Activated naive CD8-positive, alpha-beta T cell (primary cell): ENCODE results near the gene TYSND1.
"Not testable (repeated sequence)": the region's sequence is repeated elsewhere in the genome, so short reads cannot be mapped to it uniquely, and the experiment has no call there.

Experiments used
- H3K27ac Mint-ChIP-seq: one replicate; pipeline ENCODE4 v1.8.0; 2021; ENCODE audit warnings: mixed read lengths
- H3K27me3 Mint-ChIP-seq: one replicate; pipeline ENCODE4 v1.8.0; 2021; ENCODE audit warnings: mixed read lengths
- H3K36me3 Mint-ChIP-seq: one replicate; pipeline ENCODE4 v1.8.0; 2021; ENCODE audit warnings: mixed read lengths
- H3K4me1 Mint-ChIP-seq: one replicate; pipeline ENCODE4 v1.8.0; 2021; ENCODE audit warnings: low read depth, mixed read lengths
- H3K4me3 Mint-ChIP-seq: one replicate; pipeline ENCODE4 v1.8.0; 2021; ENCODE audit warnings: mild to moderate bottlenecking, mixed read lengths
- H3K9me3 Mint-ChIP-seq: one replicate; pipeline ENCODE4 v1.8.0; 2021; ENCODE audit warnings: low read depth, mixed read lengths

The TYSND1 gene

GRCh38 chr10:70115948-70116682, 30.4 kb downstream of the TYSND1 start:
- no peak overlapping the region for H3K27ac Mint-ChIP-seq
- H3K9me3 Mint-ChIP-seq, result no peaks in the 10 kb centered on the region
- H3K4me3 Mint-ChIP-seq, result no peak overlapping the region

GRCh38 chr10:70114902-70115301, 31.6 kb downstream of the TYSND1 start:
- Mint-ChIP-seq H3K4me3 (no peak overlapping the region), H3K9me3 (no peaks in the 10 kb centered on the region), H3K36me3 (peaks cover 5% of the 10 kb centered on the region), H3K27ac (no peak overlapping the region), H3K4me1 (peaks cover 7% of the 10 kb centered on the region), H3K27me3 (no peaks in the 10 kb centered on the region)

More at GRCh38 chr10:70115948-70116682, 30.4 kb downstream of the TYSND1 start:
- Mint-ChIP-seq H3K27me3 (no peaks in the 10 kb centered on the region), H3K4me1 (peaks cover 7% of the 10 kb centered on the region), H3K36me3 (peaks cover 5% of the 10 kb centered on the region)

- H3K9me3 Mint-ChIP-seq, result no peaks in the 10 kb centered on the region
- H3K36me3 Mint-ChIP-seq, result peaks cover 4% of the 10 kb centered on the region
- H3K27ac Mint-ChIP-seq, result no peak overlapping the region
Measured at GRCh38 chr10:70112071-70112470, 34.4 kb downstream of the TYSND1 start.

GRCh38 chr10:70111496-70111895, 35.0 kb downstream of the TYSND1 start:
- peaks cover 4% of the 10 kb centered on the region for H3K36me3 Mint-ChIP-seq
- peak overlapping the region; percentile 50 for H3K27ac Mint-ChIP-seq
- no peaks in the 10 kb centered on the region for H3K27me3 Mint-ChIP-seq
- no peak overlapping the region for H3K4me3 Mint-ChIP-seq
- H3K9me3 Mint-ChIP-seq, result no peaks in the 10 kb centered on the region
- peaks cover 7% of the 10 kb centered on the region for H3K4me1 Mint-ChIP-seq

More at GRCh38 chr10:70112071-70112470, 34.4 kb downstream of the TYSND1 start:
- no peaks in the 10 kb centered on the region for H3K27me3 Mint-ChIP-seq
- no peak overlapping the region for H3K4me3 Mint-ChIP-seq
- H3K4me1 Mint-ChIP-seq, result peaks cover 7% of the 10 kb centered on the region

GRCh38 chr10:70109064-70109729, 37.3 kb downstream of the TYSND1 start:
- H3K36me3 Mint-ChIP-seq, result peaks cover 4% of the 10 kb centered on the region
- no peaks in the 10 kb centered on the region for H3K4me1 Mint-ChIP-seq
- H3K27me3 Mint-ChIP-seq, result no peaks in the 10 kb centered on the region
- H3K4me3 Mint-ChIP-seq, result no peak overlapping the region
- no peak overlapping the region for H3K27ac Mint-ChIP-seq
- H3K9me3 Mint-ChIP-seq, result no peaks in the 10 kb centered on the region

GRCh38 chr10:70106958-70107791, 39.3 kb downstream of the TYSND1 start:
- no peaks in the 10 kb centered on the region for H3K9me3 Mint-ChIP-seq
- no peaks in the 10 kb centered on the region for H3K4me1 Mint-ChIP-seq
- H3K36me3 Mint-ChIP-seq, result peaks cover 2% of the 10 kb centered on the region
- H3K27me3 Mint-ChIP-seq, result no peaks in the 10 kb centered on the region
- H3K27ac Mint-ChIP-seq, result no peak overlapping the region
- no peak overlapping the region for H3K4me3 Mint-ChIP-seq

GRCh38 chr10:70101668-70102067, 44.8 kb downstream of the TYSND1 start:
- no peaks in the 10 kb centered on the region for H3K27me3 Mint-ChIP-seq
- H3K36me3 Mint-ChIP-seq, result peaks cover 16% of the 10 kb centered on the region
- H3K27ac Mint-ChIP-seq, result no peak overlapping the region

GRCh38 chr10:70101068-70101562, 45.4 kb downstream of the TYSND1 start:
- H3K36me3 Mint-ChIP-seq, result peaks cover 18% of the 10 kb centered on the region
- H3K4me3 Mint-ChIP-seq, H3K27ac Mint-ChIP-seq, H3K9me3 Mint-ChIP-seq, H3K27me3 Mint-ChIP-seq: not testable (repeated sequence)
- H3K4me1 Mint-ChIP-seq, result peaks cover 13% of the 10 kb centered on the region

More at GRCh38 chr10:70101668-70102067, 44.8 kb downstream of the TYSND1 start:
- Mint-ChIP-seq H3K4me3 (no peak overlapping the region), H3K9me3 (no peaks in the 10 kb centered on the region), H3K4me1 (peaks cover 9% of the 10 kb centered on the region)

GRCh38 chr10:70098271-70098670, 48.2 kb downstream of the TYSND1 start:
- Mint-ChIP-seq H3K9me3 (no peaks in the 10 kb centered on the region), H3K36me3 (peaks cover 22% of the 10 kb centered on the region), H3K4me1 (peaks cover 38% of the 10 kb centered on the region), H3K27me3 (no peaks in the 10 kb centered on the region), H3K4me3 (no peak overlapping the region), H3K27ac (no peak overlapping the region)

GRCh38 chr10:70097459-70097858, 49.0 kb downstream of the TYSND1 start:
- H3K4me1 Mint-ChIP-seq, result peaks cover 46% of the 10 kb centered on the region
- H3K9me3 Mint-ChIP-seq, result no peaks in the 10 kb centered on the region
- H3K36me3 Mint-ChIP-seq, result peaks cover 22% of the 10 kb centered on the region

GRCh38 chr10:70096705-70097420, 49.6 kb downstream of the TYSND1 start:
- peaks cover 21% of the 10 kb centered on the region for H3K36me3 Mint-ChIP-seq
- no peak overlapping the region for H3K27ac Mint-ChIP-seq
- no peaks in the 10 kb centered on the region for H3K27me3 Mint-ChIP-seq

More at GRCh38 chr10:70097459-70097858, 49.0 kb downstream of the TYSND1 start:
- no peak overlapping the region for H3K4me3 Mint-ChIP-seq
- no peak overlapping the region for H3K27ac Mint-ChIP-seq
- H3K27me3 Mint-ChIP-seq, result no peaks in the 10 kb centered on the region

GRCh38 chr10:70096016-70096704, 50.3 kb downstream of the TYSND1 start:
- Mint-ChIP-seq H3K9me3 (no peaks in the 10 kb centered on the region), H3K27ac (peak overlapping the region; percentile 5), H3K4me1 (peaks cover 58% of the 10 kb centered on the region), H3K4me3 (no peak overlapping the region), H3K36me3 (peaks cover 16% of the 10 kb centered on the region), H3K27me3 (no peaks in the 10 kb centered on the region)

More at GRCh38 chr10:70096705-70097420, 49.6 kb downstream of the TYSND1 start:
- no peak overlapping the region for H3K4me3 Mint-ChIP-seq
- no peaks in the 10 kb centered on the region for H3K9me3 Mint-ChIP-seq
- H3K4me1 Mint-ChIP-seq, result peaks cover 52% of the 10 kb centered on the region

- peak overlapping the region; percentile 50 for H3K4me3 Mint-ChIP-seq
- no peaks in the 10 kb centered on the region for H3K27me3 Mint-ChIP-seq
- peaks cover 12% of the 10 kb centered on the region for H3K36me3 Mint-ChIP-seq
- peaks cover 64% of the 10 kb centered on the region for H3K4me1 Mint-ChIP-seq
- H3K27ac Mint-ChIP-seq, result peak overlapping the region; percentile 41
- no peaks in the 10 kb centered on the region for H3K9me3 Mint-ChIP-seq
Measured at GRCh38 chr10:70094250-70094649, 52.2 kb downstream of the TYSND1 start.
